Transverse colon (tissue), 4 donors: ENCODE results near the gene ZNF622. TPM values are rescaled to one million over a fixed set of nuclear protein-coding genes. Genes with fewer than 3 reads are reported as not detected.

ENCODE experiments used
- DNase-seq: peaks from one replicate; pipeline ENCODE4 v3.0.0-alpha.2; 2019
- H3K27ac ChIP-seq, 4 donors: fragments of 200-600 bp; sonication (generic); 2 replicates each; pipeline ENCODE4 v1.5.1; 2016 to 2018; ENCODE audit warnings: inconsistent platforms in 4 of 4
- H3K27me3 ChIP-seq: fragments of 200-600 bp; sonication (generic); 2 replicates; pipeline ENCODE4 v1.5.1; 2017; ENCODE audit warnings: inconsistent platforms
- H3K36me3 ChIP-seq, 4 donors: fragments of 200-600 bp; sonication (generic); 2 replicates each; pipeline ENCODE4 v1.5.1; 2017 to 2019; ENCODE audit warnings: inconsistent platforms in 4 of 4
- H3K4me1 ChIP-seq, 4 donors: fragments of 200-600 bp; sonication (generic); 2 replicates each; pipeline ENCODE4 v1.5.1; 2017 to 2020; ENCODE audit warnings: inconsistent platforms in 4 of 4
- H3K4me3 ChIP-seq, 4 donors: fragments of 200-600 bp; sonication (generic); 1 replicate in 1 of 4; 2 replicates in 3 of 4; pipeline versions ENCODE4 v1.5.1 to v1.6.1; 2017 to 2019; ENCODE audit warnings: inconsistent platforms in 4 of 4
- H3K9me3 ChIP-seq, 2 donors: fragments of 200-600 bp; sonication (generic); 2 replicates each; pipeline ENCODE4 v1.5.1; 2017 to 2019; ENCODE audit warnings: inconsistent platforms in 2 of 2
- EP300 ChIP-seq: sonication (generic); formaldehyde crosslinking; IDR thresholded peaks from one replicate; pipeline ENCODE4 v1.6.1; 2017; ENCODE audit warnings: antibody characterized with exemption, low read depth
- POLR2A ChIP-seq: fragments of 450-650 bp; IDR thresholded peaks from one replicate; pipeline ENCODE4 v1.6.1; 2016; ENCODE audit warnings: antibody characterized with exemption, mild to moderate bottlenecking, moderate library complexity
- POLR2AphosphoS5 ChIP-seq, 3 donors: sonication (generic); formaldehyde crosslinking; IDR thresholded peaks; one replicate each; pipeline ENCODE4 v1.6.1; 2016; ENCODE audit warnings: antibody characterized with exemption in 3 of 3
- WGBS, 2 donors: methylation state at CpG; one replicate each; pipeline ENCODE4 v1.1.5; 2018; ENCODE audit warnings: low coverage in 1 of 2; 5-methylcytosine and 5-hydroxymethylcytosine counted together
- in situ Hi-C, 4 donors: fragments of 200-750 bp; cut with MboI; loops; one replicate each; pipeline versions ENCODE4 v1.15.0 to v1.15.1; 2017; ENCODE audit warnings: low sequenced_read_pairs in 3 of 4, low pct_ligation_motif_present in 1 of 4, low pct_unique_long_range_greater_than_20kb in 1 of 4
- intact Hi-C: fragments of 100-400 bp; cut with DNase I; formaldehyde crosslinking; loops from one replicate; pipeline ENCODE4 v1.15.1; 2023; ENCODE audit warnings: low total_unique reads
- total RNA-seq, 4 donors: library from RNA; depleted of rRNA; stranded (reverse); fragments of >200 nt; gene quantifications; one replicate each; pipeline ENCODE4 v1.1.0, GENCODE V29; 2016
- TF ChIP-seq, protein P1 (sequence below), 5 experiments: fragments of 200-600 bp in 3 of 5; fragments of 450-650 bp in 2 of 5; sonication (generic) in 3 of 5; IDR thresholded peaks; 1 replicate in 2 of 5; 2 replicates in 3 of 5; pipeline ENCODE4 v1.5.1; 2016 to 2017; ENCODE audit warnings: antibody characterized with exemption in 5 of 5, inconsistent platforms in 3 of 5, mild to moderate bottlenecking in 2 of 5, moderate library complexity in 1 of 5

ZNF622 gene
- total RNA-seq, 4 donors from 2014 or later = 21.3 to 137 (median 48.2) TPM

- 62 to 75% methylated on average over 2 to 3 of the region's 3 CpGs for WGBS, 2 donors
These were observed 53.7 kb downstream of the ZNF622 start for GRCh38 chr5:16411741-16412455.

DNA sequence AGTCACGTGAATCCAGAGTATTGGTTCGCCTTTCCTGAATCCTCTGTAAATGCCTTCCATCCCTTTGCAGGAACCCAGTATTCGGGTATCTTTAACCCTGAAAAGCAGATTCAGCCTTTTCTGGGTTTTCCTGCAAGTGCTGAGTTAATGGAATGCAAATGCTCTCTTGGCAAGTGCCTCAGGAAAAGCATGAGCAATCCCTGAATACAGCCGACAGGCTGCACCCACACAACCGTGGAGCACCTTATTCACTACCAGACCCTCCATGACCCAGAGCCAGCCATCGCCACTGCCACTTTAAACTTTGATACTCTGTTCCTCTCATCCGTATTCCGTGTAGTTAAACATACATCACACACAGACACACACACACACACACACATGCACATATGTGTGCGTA is 54.4 kb downstream of the ZNF622 start:
- Histone ChIP-seq H3K27me3 (no peaks in the 10 kb centered on the region), H3K4me3 (no peak overlapping the region), H3K9me3 (no peaks in the 10 kb centered on the region), H3K4me1 (peaks cover 2 to 31% (median 7%) of the 10 kb centered on the region in 4 donors), H3K27ac (peak overlapping the region; percentile 24 to 61 (median 44)), H3K36me3 (no peaks in the 10 kb centered on the region)
- WGBS, 2 donors = 50 to 70% methylated on average over 1 to 9 of the region's 9 CpGs
- in situ Hi-C loops (no loop called here), intact Hi-C loops (no loop called here)
- peak; percentile 11 for DNase-seq
- no peak for TF ChIP-seq POLR2AphosphoS5 (IDR thresholded peaks at IDR 0.05)
- no peak for TF ChIP-seq EP300
- TF ChIP-seq, protein P1, sequence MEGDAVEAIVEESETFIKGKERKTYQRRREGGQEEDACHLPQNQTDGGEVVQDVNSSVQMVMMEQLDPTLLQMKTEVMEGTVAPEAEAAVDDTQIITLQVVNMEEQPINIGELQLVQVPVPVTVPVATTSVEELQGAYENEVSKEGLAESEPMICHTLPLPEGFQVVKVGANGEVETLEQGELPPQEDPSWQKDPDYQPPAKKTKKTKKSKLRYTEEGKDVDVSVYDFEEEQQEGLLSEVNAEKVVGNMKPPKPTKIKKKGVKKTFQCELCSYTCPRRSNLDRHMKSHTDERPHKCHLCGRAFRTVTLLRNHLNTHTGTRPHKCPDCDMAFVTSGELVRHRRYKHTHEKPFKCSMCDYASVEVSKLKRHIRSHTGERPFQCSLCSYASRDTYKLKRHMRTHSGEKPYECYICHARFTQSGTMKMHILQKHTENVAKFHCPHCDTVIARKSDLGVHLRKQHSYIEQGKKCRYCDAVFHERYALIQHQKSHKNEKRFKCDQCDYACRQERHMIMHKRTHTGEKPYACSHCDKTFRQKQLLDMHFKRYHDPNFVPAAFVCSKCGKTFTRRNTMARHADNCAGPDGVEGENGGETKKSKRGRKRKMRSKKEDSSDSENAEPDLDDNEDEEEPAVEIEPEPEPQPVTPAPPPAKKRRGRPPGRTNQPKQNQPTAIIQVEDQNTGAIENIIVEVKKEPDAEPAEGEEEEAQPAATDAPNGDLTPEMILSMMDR (IDR thresholded peaks at IDR 0.05) = no peak
- no peak for TF ChIP-seq POLR2A

More at GRCh38 chr5:16411741-16412455, 53.7 kb downstream of the ZNF622 start:
- TF ChIP-seq EP300 = no peak
- TF ChIP-seq POLR2A = no peak
- no peak for TF ChIP-seq POLR2AphosphoS5 (IDR thresholded peaks at IDR 0.05)
- TF ChIP-seq, protein P1 (IDR thresholded peaks at IDR 0.05) = no peak
- no peaks in the 10 kb centered on the region for H3K27me3 ChIP-seq
- intact Hi-C loops = no loop called here
- H3K27ac ChIP-seq = peak overlapping the region; percentile 24 to 61 (median 44)
- H3K9me3 ChIP-seq = no peaks in the 10 kb centered on the region
- peaks cover 2 to 31% (median 7%) of the 10 kb centered on the region in 4 donors for H3K4me1 ChIP-seq
- DNase-seq = peak; percentile 36
- H3K4me3 ChIP-seq = no peak overlapping the region
- in situ Hi-C loops = no loop called here
- no peaks in the 10 kb centered on the region for H3K36me3 ChIP-seq

GRCh38 chr5:16410338-16410737 is 55.3 kb downstream of the ZNF622 start:
- H3K9me3 ChIP-seq = no peaks in the 10 kb centered on the region
- DNase-seq = peak; percentile 27

GRCh38 chr5:16406630-16407029 is 59.0 kb downstream of the ZNF622 start:
- 78 to 80% methylated on average over 1 of the region's 1 CpG for WGBS, 2 donors
- H3K4me1 ChIP-seq = peaks cover 2 to 16% (median 7%) of the 10 kb centered on the region in 4 donors
- in situ Hi-C loops = no loop called here

More at GRCh38 chr5:16410338-16410737, 55.3 kb downstream of the ZNF622 start:
- intact Hi-C loops = no loop called here
- no peak for TF ChIP-seq POLR2A
- TF ChIP-seq EP300 = no peak
- peak in 1 of 3 donors; percentile 37 for TF ChIP-seq POLR2AphosphoS5 (IDR thresholded peaks at IDR 0.05)
- TF ChIP-seq, protein P1 (IDR thresholded peaks at IDR 0.05) = no peak
- H3K36me3 ChIP-seq = no peaks in the 10 kb centered on the region
- 14 to 58% methylated on average over 2 of the region's 2 CpGs for WGBS, 2 donors
- H3K27ac ChIP-seq = peak overlapping the region in 3 of 4 donors; percentile 5 to 61 (median 40)
- peaks cover 2 to 31% (median 7%) of the 10 kb centered on the region in 4 donors for H3K4me1 ChIP-seq
- in situ Hi-C loops = no loop called here
- H3K27me3 ChIP-seq = no peaks in the 10 kb centered on the region
- H3K4me3 ChIP-seq = no peak overlapping the region

More at GRCh38 chr5:16406630-16407029, 59.0 kb downstream of the ZNF622 start:
- no peaks in the 10 kb centered on the region for H3K27me3 ChIP-seq
- H3K27ac ChIP-seq = no peak overlapping the region
- DNase-seq = no peak
- H3K9me3 ChIP-seq = no peaks in the 10 kb centered on the region
- TF ChIP-seq, protein P1 (IDR thresholded peaks at IDR 0.05) = no peak
- TF ChIP-seq POLR2A (no peak), EP300 (no peak), POLR2AphosphoS5 (IDR thresholded peaks at IDR 0.05) (no peak)
- H3K4me3 ChIP-seq = no peak overlapping the region
- intact Hi-C loops = no loop called here
- no peaks in the 10 kb centered on the region for H3K36me3 ChIP-seq
